ENCODE results near the gene WDSUB1. TPM values are rescaled to one million over a fixed set of nuclear protein-coding genes. Genes with fewer than 3 reads are reported as not detected.

The WDSUB1 gene
- total RNA-seq, 2 experiments from 2014 or later, result 5.3 to 5.9 TPM

Small RNA genes within 50 kb of the gene (microRNA-seq; reads per million reads assigned to microRNA genes)
- not detected for gene MIR6888

All from activated CD8-positive, alpha-beta T cell treated with anti-CD3 and anti-CD28 coated beads, Interleukin-2, amount 10 ng/mL, durations not matched to agents 7 days and 5 days (primary cell).